ENCODE data around the gene MYG1.

DNA sequence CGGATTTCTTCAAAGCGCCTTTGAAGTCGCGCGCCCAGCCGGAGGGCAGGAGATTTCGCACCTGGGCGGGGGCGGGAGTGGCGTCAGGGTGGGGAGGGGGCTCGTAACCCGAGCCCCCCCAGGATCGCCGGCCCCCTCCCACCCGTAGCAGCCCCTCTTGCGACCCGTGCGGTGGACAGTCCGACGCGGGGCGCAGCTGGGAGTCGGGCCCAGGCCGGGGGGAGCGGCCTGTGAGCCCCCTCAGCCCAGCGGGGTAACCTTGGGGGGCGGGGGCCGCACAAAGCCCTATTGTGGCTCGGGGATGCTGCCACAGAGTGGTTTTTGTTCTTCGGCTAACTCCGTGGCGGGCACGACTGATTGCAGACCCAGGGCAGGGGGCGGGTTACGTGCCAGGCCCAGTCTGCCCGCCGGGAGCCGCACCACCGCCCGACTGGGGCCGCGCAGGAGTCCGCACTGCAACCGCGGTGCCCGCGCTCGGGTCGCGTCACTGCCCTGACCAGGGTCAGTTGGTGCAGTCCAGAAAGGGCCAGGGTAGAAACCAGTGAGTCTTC, 26.1 kb downstream of the MYG1 start:
- no peak for TF ChIP-seq CTCF (optimal IDR thresholded peaks at IDR 0.05 in 1 of 3, IDR thresholded peaks at IDR 0.05 in 1 of 3, conservative IDR thresholded peaks at IDR 0.05 in 1 of 3; ENCODE audit: extremely low read depth in 1 of 3, insufficient read depth in 2 of 3, low read length in 3 of 3)
- TF ChIP-seq EZH2 (IDR thresholded peaks at IDR 0.05; ENCODE audit: low read length) = peak; percentile 31

Measured in keratinocyte (primary cell).